HepG2 (cell line): ENCODE measurements around the gene OR1F1. TPM values are rescaled to one million over a fixed set of nuclear protein-coding genes. Genes with fewer than 3 reads are reported as not detected.

Experiments
- ELF3 ChIP-seq: IDR thresholded peaks from 2 replicates; pipeline ENCODE4 v1.6.1; 2016; ENCODE audit warnings: missing genetic modification reagents, missing compliant biosample characterization
- FOSL2 ChIP-seq: sonication (generic); formaldehyde crosslinking; IDR thresholded peaks from 2 replicates; pipeline ENCODE4 v1.4.0; 2020; ENCODE audit warnings: missing genetic modification reagents
- HNRNPLL ChIP-seq: fragments of 200-400 bp; formaldehyde crosslinking; IDR thresholded peaks from 2 replicates; pipeline ENCODE4 v1.6.1; 2017; ENCODE audit warnings: mild to moderate bottlenecking, low read depth, low read length; ENCODE audit not compliant: poor library complexity, severe bottlenecking
- IRF2 ChIP-seq: IDR thresholded peaks from 2 replicates; pipeline ENCODE4 v1.6.1; 2018; ENCODE audit warnings: missing genetic modification reagents, missing compliant biosample characterization
- ISX ChIP-seq: sonication (generic); formaldehyde crosslinking; conservative IDR thresholded peaks from 2 replicates; pipeline ENCODE4 v1.5.0; 2020; ENCODE audit warnings: missing genetic modification reagents
- KLF6 ChIP-seq: IDR thresholded peaks from 2 replicates; pipeline ENCODE4 v1.8.0; 2016; ENCODE audit warnings: missing biosample characterization, missing genetic modification reagents
- MTA3 ChIP-seq: sonication (generic); formaldehyde crosslinking; IDR thresholded peaks from 2 replicates; pipeline ENCODE4 v1.4.0; 2020; ENCODE audit warnings: missing genetic modification reagents
- NFYB ChIP-seq: sonication (generic); formaldehyde crosslinking; IDR thresholded peaks from 2 replicates; pipeline ENCODE4 v1.4.0; 2020; ENCODE audit warnings: missing genetic modification reagents
- PAXIP1 ChIP-seq: sonication (generic); formaldehyde crosslinking; conservative IDR thresholded peaks from 2 replicates; pipeline ENCODE4 v1.4.0; 2020; ENCODE audit warnings: mild to moderate bottlenecking, missing genetic modification reagents, moderate library complexity
- PLRG1 ChIP-seq: fragments of 450-650 bp; conservative IDR thresholded peaks from 2 replicates; pipeline ENCODE4 v1.6.1; 2016
- SALL1 ChIP-seq: sonication (generic); formaldehyde crosslinking; IDR thresholded peaks from 2 replicates; pipeline ENCODE4 v1.8.0; 2022; ENCODE audit warnings: mild to moderate bottlenecking, missing genetic modification reagents
- SRF ChIP-seq: IDR thresholded peaks from 2 replicates; pipeline ENCODE4 v1.6.1; 2011; ENCODE audit warnings: mild to moderate bottlenecking, low read depth, low read length, moderate library complexity
- THAP9 ChIP-seq: sonication (generic); formaldehyde crosslinking; IDR thresholded peaks from 2 replicates; pipeline ENCODE4; 2020; ENCODE audit warnings: missing genetic modification reagents, mild to moderate bottlenecking, borderline replicate concordance
- UBTF ChIP-seq: sonication (generic); formaldehyde crosslinking; IDR thresholded peaks from 2 replicates; pipeline ENCODE4 v1.4.0; 2020; ENCODE audit warnings: mild to moderate bottlenecking, missing genetic modification reagents
- YEATS2 ChIP-seq: sonication (generic); formaldehyde crosslinking; IDR thresholded peaks from 2 replicates; pipeline ENCODE4 v1.4.0; 2020; ENCODE audit warnings: missing genetic modification reagents, borderline replicate concordance
- ZBTB14 ChIP-seq: sonication (generic); formaldehyde crosslinking; IDR thresholded peaks from 2 replicates; pipeline ENCODE4 v1.4.0; 2020; ENCODE audit warnings: missing genetic modification reagents
- ZNF121 ChIP-seq: sonication (generic); formaldehyde crosslinking; IDR thresholded peaks from 2 replicates; pipeline ENCODE4 v1.5.0; 2020; ENCODE audit warnings: mild to moderate bottlenecking, missing genetic modification reagents
- ZNF317 ChIP-seq: sonication (generic); formaldehyde crosslinking; IDR thresholded peaks from 2 replicates; pipeline ENCODE4 v1.5.0; 2020; ENCODE audit warnings: mild to moderate bottlenecking, missing genetic modification reagents
- ZNF564 ChIP-seq: sonication (generic); formaldehyde crosslinking; IDR thresholded peaks from 2 replicates; pipeline ENCODE4 v1.8.1; 2023; ENCODE audit warnings: mild to moderate bottlenecking, missing genetic modification reagents
- ZNF572 ChIP-seq: sonication (generic); formaldehyde crosslinking; IDR thresholded peaks from 2 replicates; pipeline ENCODE4 v1.5.1; 2020; ENCODE audit warnings: mild to moderate bottlenecking, missing genetic modification reagents
- ZNF639 ChIP-seq: conservative IDR thresholded peaks from 2 replicates; pipeline ENCODE4 v1.6.1; 2018; ENCODE audit warnings: missing genetic modification reagents
- polyA plus RNA-seq, 8 experiments: library from polyadenylated mRNA; depleted of rRNA in 3 of 8; stranded (reverse) in 7 of 8; unstranded in 1 of 8; fragments of >200 nt; fragmentation: Illumina TruSeq in 4 of 8; extraction: Trizol in 4 of 8; gene quantifications; 2 replicates each; pipeline versions ENCODE4 v1.2.1 to v1.2.3, GENCODE V29; 2011 to 2016; ENCODE audit warnings: low read depth in 4 of 8, missing spikeins in 1 of 8, mixed read lengths in 1 of 8; ENCODE audit not compliant: insufficient read depth in 1 of 8
- total RNA-seq, 5 experiments: library from RNA; depleted of rRNA; stranded (reverse); fragments of >200 nt; fragmentation: Illumina TruSeq; extraction: Trizol; gene quantifications; 2 replicates each; pipeline ENCODE4 v1.2.3, GENCODE V29; 2016; ENCODE audit warnings: low read depth in 1 of 5

OR1F1 gene
- total and polyA plus RNA-seq, 2 of the 13 experiments (the other 11 are each of a cell fraction or from before 2014, with no cell fraction given) = 0.90 TPM; not detected in 1

GRCh38 chr16:3220839-3221238 lies 32.8 kb downstream of the OR1F1 start (continued):
- TF ChIP-seq ZNF317 (CRISPR knock-in tag) (0 out of 2 replicates have a peak, but pooled peaks have one; percentile 23), NFYB (no peak), UBTF (CRISPR knock-in tag) (no peak), PLRG1 (no peak), THAP9 (no peak), ZNF564 (CRISPR knock-in tag) (no peak), ZNF121 (CRISPR knock-in tag) (peak; percentile 58; the same call in 1 of the 2 replicates), SALL1 (CRISPR knock-in tag) (no peak; the same call in 1 of the 2 replicates), ZNF572 (CRISPR knock-in tag) (no peak), FOSL2 (CRISPR knock-in tag) (no peak), ISX (CRISPR knock-in tag) (no peak), ZBTB14 (CRISPR knock-in tag) (no peak), KLF6 (no peak), SRF (no peak), PAXIP1 (CRISPR knock-in tag) (no peak; the same call in 1 of the 2 replicates), IRF2 (CRISPR knock-in tag) (no peak), ZNF639 (CRISPR knock-in tag) (no peak), MTA3 (CRISPR knock-in tag) (no peak), YEATS2 (no peak), HNRNPLL (no peak), ELF3 (CRISPR knock-in tag) (0 out of 2 replicates have a peak, but pooled peaks have one; percentile 23)
